NCI-H2107 (cell line): Measurements from ENCODE around the gene ASIC4.

Source experiments
- DNase-seq: peaks from one replicate; lab custom pipeline; 2025; lab: John Stamatoyannopoulos, UW

Gene ASIC4

GRCh38 chr2:219567791-219568361, 53.6 kb downstream of the ASIC4 start:
- no peak for DNase-seq

GRCh38 chr2:219569041-219569440, 54.8 kb downstream of the ASIC4 start:
- no peak for DNase-seq

- no peak for DNase-seq
Measured at GRCh38 chr2:219569635-219570034, 55.4 kb downstream of the ASIC4 start.

GRCh38 chr2:219570194-219570923, 56.1 kb downstream of the ASIC4 start:
- no peak for DNase-seq

- DNase-seq = no peak
Measured at GRCh38 chr2:219570924-219571310, 56.6 kb downstream of the ASIC4 start.

- DNase-seq = peak; percentile 30
Measured at GRCh38 chr2:219571311-219572236, 57.3 kb downstream of the ASIC4 start, which contains the start of gene OBSL1. Gene OBSL1 (minus strand): TSS chr2:219571539. CDS start chr2:219571232, 307 bp downstream.

GRCh38 chr2:219572237-219573001, 58.1 kb downstream of the ASIC4 start, which contains the start of gene INHA:
Gene INHA (plus strand): TSS chr2:219572310. CDS start chr2:219572375, 65 bp downstream.
- no peak for DNase-seq

- no peak for DNase-seq
Measured at GRCh38 chr2:219573166-219573565, 58.9 kb downstream of the ASIC4 start.

- no peak for DNase-seq
Measured at GRCh38 chr2:219574484-219575311, 60.4 kb downstream of the ASIC4 start.

- DNase-seq = no peak
Measured at GRCh38 chr2:219575566-219576504, 61.6 kb downstream of the ASIC4 start.

- DNase-seq = peak; percentile 28
Measured at GRCh38 chr2:219576505-219577388, 62.5 kb downstream of the ASIC4 start.

GRCh38 chr2:219578811-219579613, 64.7 kb downstream of the ASIC4 start:
- DNase-seq = no peak

GRCh38 chr2:219581346-219581745, 67.1 kb downstream of the ASIC4 start:
- DNase-seq = no peak
